ENCODE data around the gene MAST4.

Gene MAST4

GRCh38 chr5:66617991-66618768, 22.0 kb downstream of the MAST4 start:
- H3K4me3 ChIP-seq (ENCODE audit: severe bottlenecking), result no peak overlapping the region
- no peak for DNase-seq (ENCODE audit: low spot score)
- no peak for TF ChIP-seq CTCF (IDR thresholded peaks at IDR 0.05; ENCODE audit: poor library complexity, severe bottlenecking)
- H3K4me1 ChIP-seq (ENCODE audit: insufficient read depth, poor library complexity, severe bottlenecking), result no peaks in the 10 kb centered on the region
- H3K36me3 ChIP-seq (ENCODE audit: low read depth), result no peaks in the 10 kb centered on the region
- H3K9me3 ChIP-seq (ENCODE audit: severe bottlenecking), result no peaks in the 10 kb centered on the region
- no peak overlapping the region for H3K27ac ChIP-seq (ENCODE audit: poor library complexity, severe bottlenecking)
- ATAC-seq (ENCODE audit: low read depth), result no peak
- no peaks in the 10 kb centered on the region for H3K27me3 ChIP-seq (ENCODE audit: insufficient read depth, poor library complexity, severe bottlenecking)

- H3K27ac ChIP-seq (ENCODE audit: poor library complexity, severe bottlenecking), result no peak overlapping the region
- H3K4me3 ChIP-seq (ENCODE audit: severe bottlenecking), result no peak overlapping the region
- H3K36me3 ChIP-seq (ENCODE audit: low read depth), result no peaks in the 10 kb centered on the region
- no peaks in the 10 kb centered on the region for H3K4me1 ChIP-seq (ENCODE audit: insufficient read depth, poor library complexity, severe bottlenecking)
- ATAC-seq (ENCODE audit: low read depth) (no peak), DNase-seq (ENCODE audit: low spot score) (no peak)
- peaks cover 3% of the 10 kb centered on the region for H3K27me3 ChIP-seq (ENCODE audit: insufficient read depth, poor library complexity, severe bottlenecking)
- no peak for TF ChIP-seq CTCF (IDR thresholded peaks at IDR 0.05; ENCODE audit: poor library complexity, severe bottlenecking)
- H3K9me3 ChIP-seq (ENCODE audit: severe bottlenecking), result no peaks in the 10 kb centered on the region
Measured at GRCh38 chr5:66620711-66621110, 24.5 kb downstream of the MAST4 start.

- H3K9me3 ChIP-seq (ENCODE audit: severe bottlenecking), result no peaks in the 10 kb centered on the region
- no peak for TF ChIP-seq CTCF (IDR thresholded peaks at IDR 0.05; ENCODE audit: poor library complexity, severe bottlenecking)
- H3K4me1 ChIP-seq (ENCODE audit: insufficient read depth, poor library complexity, severe bottlenecking), result no peaks in the 10 kb centered on the region
- no peak for DNase-seq (ENCODE audit: low spot score)
- ATAC-seq (ENCODE audit: low read depth), result no peak
- no peak overlapping the region for H3K27ac ChIP-seq (ENCODE audit: poor library complexity, severe bottlenecking)
- no peaks in the 10 kb centered on the region for H3K36me3 ChIP-seq (ENCODE audit: low read depth)
- H3K27me3 ChIP-seq (ENCODE audit: insufficient read depth, poor library complexity, severe bottlenecking), result peaks cover 3% of the 10 kb centered on the region
- H3K4me3 ChIP-seq (ENCODE audit: severe bottlenecking), result no peak overlapping the region
Measured at GRCh38 chr5:66621146-66621545, 25.0 kb downstream of the MAST4 start.

GRCh38 chr5:66621736-66622135, 25.5 kb downstream of the MAST4 start:
- Histone ChIP-seq H3K9me3 (ENCODE audit: severe bottlenecking) (no peaks in the 10 kb centered on the region), H3K36me3 (ENCODE audit: low read depth) (no peaks in the 10 kb centered on the region), H3K4me3 (ENCODE audit: severe bottlenecking) (no peak overlapping the region), H3K4me1 (ENCODE audit: insufficient read depth, poor library complexity, severe bottlenecking) (no peaks in the 10 kb centered on the region), H3K27ac (ENCODE audit: poor library complexity, severe bottlenecking) (no peak overlapping the region), H3K27me3 (ENCODE audit: insufficient read depth, poor library complexity, severe bottlenecking) (peaks cover 3% of the 10 kb centered on the region)
- no peak for ATAC-seq (ENCODE audit: low read depth)
- DNase-seq (ENCODE audit: low spot score), result no peak
- no peak for TF ChIP-seq CTCF (IDR thresholded peaks at IDR 0.05; ENCODE audit: poor library complexity, severe bottlenecking)

GRCh38 chr5:66628561-66628960, 32.4 kb downstream of the MAST4 start:
- no peak overlapping the region for H3K27ac ChIP-seq (ENCODE audit: poor library complexity, severe bottlenecking)
- H3K36me3 ChIP-seq (ENCODE audit: low read depth), result no peaks in the 10 kb centered on the region
- H3K4me1 ChIP-seq (ENCODE audit: insufficient read depth, poor library complexity, severe bottlenecking), result no peaks in the 10 kb centered on the region
- DNase-seq (ENCODE audit: low spot score) (no peak), ATAC-seq (ENCODE audit: low read depth) (no peak)
- H3K4me3 ChIP-seq (ENCODE audit: severe bottlenecking), result no peak overlapping the region
- no peaks in the 10 kb centered on the region for H3K9me3 ChIP-seq (ENCODE audit: severe bottlenecking)
- no peak for TF ChIP-seq CTCF (IDR thresholded peaks at IDR 0.05; ENCODE audit: poor library complexity, severe bottlenecking)
- peaks cover 3% of the 10 kb centered on the region for H3K27me3 ChIP-seq (ENCODE audit: insufficient read depth, poor library complexity, severe bottlenecking)

Data from RWPE2 (cell line).